Hepatocyte (in vitro differentiated cells): ENCODE data around the gene PTPRU. TPM values are rescaled to one million over a fixed set of nuclear protein-coding genes. Genes with fewer than 3 reads are reported as not detected.

Experiments
- DNase-seq: peaks from one replicate; pipeline ENCODE4 v3.0.0-alpha.2; 2016; ENCODE audit warnings: low spot score
- H2AFZ ChIP-seq: fragments of 200-600 bp; sonication (generic); 2 replicates; pipeline ENCODE4 v1.6.0; 2016; ENCODE audit warnings: antibody characterized with exemption, mild to moderate bottlenecking
- H3K27ac ChIP-seq: fragments of 200-600 bp; sonication (generic); 2 replicates; pipeline ENCODE4 v1.5.1; 2016; ENCODE audit warnings: mild to moderate bottlenecking
- H3K27me3 ChIP-seq: fragments of 200-600 bp; sonication (generic); 2 replicates; pipeline ENCODE4 v1.6.1; 2016
- H3K36me3 ChIP-seq: fragments of 200-600 bp; sonication (generic); replicated peaks from 2 replicates; pipeline ENCODE4 v1.5.1; 2016; ENCODE audit warnings: low read depth; ENCODE audit not compliant: insufficient read depth
- H3K4me1 ChIP-seq: fragments of 200-600 bp; sonication (generic); 2 replicates; pipeline ENCODE4 v1.5.1; 2016; ENCODE audit warnings: mild to moderate bottlenecking, moderate library complexity; ENCODE audit not compliant: insufficient read depth
- H3K4me2 ChIP-seq: fragments of 200-600 bp; sonication (generic); 2 replicates; pipeline ENCODE4 v1.6.0; 2016
- H3K4me3 ChIP-seq: fragments of 200-600 bp; sonication (generic); 2 replicates; pipeline ENCODE4 v1.5.1; 2016; ENCODE audit warnings: mild to moderate bottlenecking
- H3K79me2 ChIP-seq: fragments of 200-600 bp; sonication (generic); 2 replicates; pipeline ENCODE4 v1.6.0; 2017; ENCODE audit warnings: mild to moderate bottlenecking
- H3K9me2 ChIP-seq: fragments of 200-600 bp; sonication (generic); replicated peaks from 2 replicates; pipeline ENCODE4 v1.6.0; 2017; ENCODE audit warnings: mild to moderate bottlenecking; ENCODE audit not compliant: insufficient read depth
- H3K9me3 ChIP-seq: fragments of 200-600 bp; sonication (generic); 2 replicates; pipeline ENCODE4 v1.5.1; 2016; ENCODE audit warnings: low read depth, mild to moderate bottlenecking
- H4K20me1 ChIP-seq: fragments of 200-600 bp; sonication (generic); 2 replicates; pipeline ENCODE4 v1.6.0; 2016; ENCODE audit warnings: mild to moderate bottlenecking; ENCODE audit not compliant: insufficient read depth, poor library complexity, severe bottlenecking
- EZH2 ChIP-seq: fragments of 200-600 bp; sonication (generic); IDR thresholded peaks from 2 replicates; pipeline ENCODE4 v1.6.1; 2016; ENCODE audit warnings: antibody characterized with exemption, mild to moderate bottlenecking, borderline replicate concordance
- EZH2phosphoT487 ChIP-seq: fragments of 200-600 bp; sonication (generic); IDR thresholded peaks from one replicate; pipeline ENCODE4 v1.6.1; 2018; ENCODE audit warnings: antibody characterized with exemption, mild to moderate bottlenecking, low read depth, moderate library complexity; ENCODE audit not compliant: unreplicated experiment, severe bottlenecking
- WGBS: methylation state at CpG from one replicate; pipeline ENCODE4 v1.1.6; 2016; ENCODE audit warnings: low lambda C conversion rate; ENCODE audit errors: missing lambda C conversion rate; 5-methylcytosine and 5-hydroxymethylcytosine counted together
- polyA plus RNA-seq: library from polyadenylated mRNA; unstranded; fragments of >200 nt; fragmentation: Nextera tagmentation; extraction: Ambion mirVana; gene quantifications from 2 replicates; pipeline ENCODE4 v1.2.1, GENCODE V29; 2016
- total RNA-seq: library from RNA; depleted of rRNA; stranded (reverse); fragments of >200 nt; gene quantifications from 2 replicates; pipeline ENCODE4 v1.2.3, GENCODE V29; 2014
- TF ChIP-seq, protein P1 (sequence below): fragments of 200-600 bp; sonication (generic); IDR thresholded peaks from 2 replicates; pipeline ENCODE4 v1.5.1; 2016; ENCODE audit warnings: antibody characterized with exemption, mild to moderate bottlenecking; ENCODE audit not compliant: poor library complexity

Gene PTPRU
- total and polyA plus RNA-seq, 2 experiments from 2014 or later: 34.3 to 38.7 TPM

DNA sequence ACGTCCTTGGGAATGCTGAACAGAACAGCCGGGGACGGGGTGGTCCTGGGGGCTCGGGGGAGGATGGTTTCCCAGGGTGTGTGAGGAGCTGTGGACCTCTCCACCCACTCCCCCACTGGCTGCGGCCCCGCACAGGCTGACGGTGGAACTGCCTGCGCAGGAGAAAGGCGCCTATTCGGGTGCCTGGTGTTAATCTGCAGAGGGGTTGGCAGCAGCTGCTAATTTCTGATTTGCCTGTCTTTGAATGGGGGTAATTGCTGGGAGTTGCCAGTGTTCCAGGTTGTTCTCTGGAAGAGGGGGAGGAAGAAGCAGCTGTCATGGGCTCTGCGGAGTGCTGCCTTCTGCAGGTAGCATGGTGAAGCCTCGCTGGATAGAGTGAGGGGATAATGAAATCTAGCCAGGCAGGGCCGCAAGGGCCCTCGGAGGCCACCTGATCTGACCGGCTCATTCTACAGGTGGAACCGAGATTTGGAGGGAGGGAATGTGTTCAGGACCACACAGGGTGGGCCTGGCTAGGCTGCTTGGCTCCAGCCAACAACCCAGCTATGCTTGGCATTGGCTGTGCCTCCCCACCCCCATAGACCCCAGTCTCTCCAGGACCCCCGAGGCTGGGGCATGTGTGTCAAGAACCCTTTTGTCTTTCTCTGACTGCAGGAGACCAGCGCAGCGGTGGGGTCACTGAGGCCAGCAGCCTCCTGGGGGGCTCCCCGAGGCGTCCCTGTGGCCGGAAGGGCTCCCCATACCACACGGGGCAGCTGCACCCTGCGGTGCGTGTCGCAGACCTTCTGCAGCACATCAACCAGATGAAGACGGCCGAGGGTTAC is 67.1 kb downstream of the PTPRU start:
- Histone ChIP-seq H3K4me3 (no peak overlapping the region), H3K4me2 (no peak overlapping the region), H2AFZ (no peak overlapping the region), H3K27me3 (no peaks in the 10 kb centered on the region), H4K20me1 (no peaks in the 10 kb centered on the region), H3K79me2 (no peaks in the 10 kb centered on the region), H3K4me1 (no peaks in the 10 kb centered on the region), H3K9me3 (no peaks in the 10 kb centered on the region), H3K27ac (no peak overlapping the region), H3K9me2 (no peaks in the 10 kb centered on the region), H3K36me3 (no peaks in the 10 kb centered on the region)
- WGBS: 87% methylated on average over 23 of the region's 28 CpGs
- DNase-seq: no peak
- TF ChIP-seq EZH2 (no peak), EZH2phosphoT487 (no peak)
- TF ChIP-seq, protein P1, sequence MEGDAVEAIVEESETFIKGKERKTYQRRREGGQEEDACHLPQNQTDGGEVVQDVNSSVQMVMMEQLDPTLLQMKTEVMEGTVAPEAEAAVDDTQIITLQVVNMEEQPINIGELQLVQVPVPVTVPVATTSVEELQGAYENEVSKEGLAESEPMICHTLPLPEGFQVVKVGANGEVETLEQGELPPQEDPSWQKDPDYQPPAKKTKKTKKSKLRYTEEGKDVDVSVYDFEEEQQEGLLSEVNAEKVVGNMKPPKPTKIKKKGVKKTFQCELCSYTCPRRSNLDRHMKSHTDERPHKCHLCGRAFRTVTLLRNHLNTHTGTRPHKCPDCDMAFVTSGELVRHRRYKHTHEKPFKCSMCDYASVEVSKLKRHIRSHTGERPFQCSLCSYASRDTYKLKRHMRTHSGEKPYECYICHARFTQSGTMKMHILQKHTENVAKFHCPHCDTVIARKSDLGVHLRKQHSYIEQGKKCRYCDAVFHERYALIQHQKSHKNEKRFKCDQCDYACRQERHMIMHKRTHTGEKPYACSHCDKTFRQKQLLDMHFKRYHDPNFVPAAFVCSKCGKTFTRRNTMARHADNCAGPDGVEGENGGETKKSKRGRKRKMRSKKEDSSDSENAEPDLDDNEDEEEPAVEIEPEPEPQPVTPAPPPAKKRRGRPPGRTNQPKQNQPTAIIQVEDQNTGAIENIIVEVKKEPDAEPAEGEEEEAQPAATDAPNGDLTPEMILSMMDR: no peak

DNA sequence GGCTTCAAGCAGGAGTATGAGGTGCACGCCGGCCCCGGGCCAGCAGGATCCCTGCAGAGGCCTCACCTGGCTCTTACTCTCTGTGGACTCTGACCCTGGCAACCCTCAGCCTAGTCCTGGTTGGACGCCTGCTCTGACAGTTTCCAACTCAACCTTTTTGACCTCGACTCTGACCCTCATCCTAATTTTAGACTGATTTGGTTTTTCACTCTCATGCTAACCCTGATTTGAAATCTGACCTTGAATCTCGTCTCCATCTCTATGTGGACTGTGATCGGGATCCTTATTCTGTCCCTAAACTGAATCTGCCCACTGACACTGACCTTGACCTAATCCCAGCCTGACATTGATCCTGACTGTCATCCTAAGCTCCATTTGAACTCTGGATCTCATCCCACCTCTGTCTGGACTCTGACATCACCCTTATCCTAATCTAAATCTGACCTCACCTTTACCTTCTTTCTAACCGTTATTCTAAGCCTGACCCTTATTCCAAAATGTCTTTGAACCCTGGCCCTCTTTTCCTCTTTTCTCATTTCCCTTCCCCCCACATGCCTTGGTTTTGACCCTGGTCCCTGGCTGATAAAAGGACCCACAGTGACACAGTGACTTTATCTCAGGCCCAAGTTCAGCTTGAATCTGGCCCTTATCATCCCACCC is 67.8 kb downstream of the PTPRU start:
- Histone ChIP-seq H3K27me3 (no peaks in the 10 kb centered on the region), H3K4me3 (no peak overlapping the region), H3K9me3 (no peaks in the 10 kb centered on the region), H3K79me2 (no peaks in the 10 kb centered on the region), H2AFZ (no peak overlapping the region), H3K4me2 (no peak overlapping the region), H3K27ac (no peak overlapping the region), H3K9me2 (no peaks in the 10 kb centered on the region), H3K36me3 (no peaks in the 10 kb centered on the region), H3K4me1 (no peaks in the 10 kb centered on the region), H4K20me1 (no peaks in the 10 kb centered on the region)
- TF ChIP-seq, protein P1: no peak
- TF ChIP-seq EZH2: no peak
- TF ChIP-seq EZH2phosphoT487: no peak
- no peak for DNase-seq
- 68% methylated on average over 8 of the region's 8 CpGs for WGBS

DNA sequence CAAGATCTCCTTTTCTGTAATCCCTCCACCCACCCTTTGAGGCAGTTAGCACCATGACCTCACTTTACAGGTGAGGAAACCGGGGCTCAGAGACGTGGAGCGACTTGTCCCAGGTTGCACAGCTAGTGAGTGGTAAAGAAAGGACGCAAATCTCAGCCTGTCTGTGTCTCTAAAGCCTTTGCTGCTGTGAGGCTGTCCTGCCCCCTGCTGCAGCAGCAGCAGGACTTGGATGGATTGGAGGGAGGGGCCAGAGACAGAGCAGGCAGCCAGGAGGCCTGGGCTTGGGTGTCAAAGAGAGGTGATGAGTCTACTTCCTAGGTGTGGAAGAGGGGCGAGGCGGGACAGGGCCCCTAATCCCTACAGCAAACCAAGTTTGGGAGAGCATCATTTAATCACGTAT is 69.6 kb downstream of the PTPRU start:
- H3K4me2 ChIP-seq: no peak overlapping the region
- no peak for DNase-seq
- H3K4me3 ChIP-seq: no peak overlapping the region
- H4K20me1 ChIP-seq: no peaks in the 10 kb centered on the region
- no peaks in the 10 kb centered on the region for H3K4me1 ChIP-seq
- no peak overlapping the region for H2AFZ ChIP-seq
- WGBS: 87% methylated on average over 7 of the region's 7 CpGs
- no peak overlapping the region for H3K27ac ChIP-seq
- no peaks in the 10 kb centered on the region for H3K79me2 ChIP-seq
- TF ChIP-seq, protein P1: no peak
- no peak for TF ChIP-seq EZH2phosphoT487
- no peak for TF ChIP-seq EZH2
- H3K9me2 ChIP-seq: no peaks in the 10 kb centered on the region
- no peaks in the 10 kb centered on the region for H3K9me3 ChIP-seq
- H3K27me3 ChIP-seq: no peaks in the 10 kb centered on the region
- no peaks in the 10 kb centered on the region for H3K36me3 ChIP-seq
